Heart left ventricle (tissue), 13 donors: Measurements from ENCODE around the gene AGXT2.

ENCODE experiments used
- CTCF ChIP-seq, 12 donors: fragments of 200-600 bp; sonication (generic) in 4 of 12; IDR thresholded peaks; one replicate each; pipeline versions ENCODE4 v1.5.0 to v1.8.0; 2018 to 2022; ENCODE audit warnings: antibody characterized with exemption in 12 of 12, mild to moderate bottlenecking in 5 of 12
- POLR2A ChIP-seq, 2 donors: fragments of 450-650 bp; IDR thresholded peaks; one replicate each; pipeline ENCODE4 v1.6.1; 2017; ENCODE audit warnings: antibody characterized with exemption in 2 of 2, mild to moderate bottlenecking in 2 of 2, moderate library complexity in 2 of 2
- donor health status: ischemic (EF 13 %, LVEDD 7.1; RV severe dilation, severe dysfunction).
- donor health status: DM: no; HTN: yes; CAD: no.
- donor health status: DM: no; HTN: no; CAD: no.
- donor health status: ischemic (EF 25% LVEDD 6.9; RV normal size, moderate dysfunction).
- donor health status: ischemic (EF 25% LVEDD 5.7; RV mildly dilated, moderate dysfunction).
- donor health status: ischemic (EF 35%, LVEDD 5.7; RV mildly dilated, moderate dysfunction).
- donor health status: nonischemic (EF 11% LVEDD 7.7; RV severe dilation, severe dysfunction).
- donor health status: DM: yes; HTN: yes; CAD: no.
- donor health status: PGD.
- donor health status: ischemic (EF 29% LVEDD 5.4; RV normal size, mild dysfunction).
- donor health status: nonischemic (EF 23%, LVEDD 6.1; RV moderate dilation, normal function).

GRCh38 chr5:34968258-34968657 is 79.5 kb downstream of the AGXT2 start:
- TF ChIP-seq CTCF (IDR thresholded peaks at IDR 0.05) (no peak), POLR2A (IDR thresholded peaks at IDR 0.05) (no peak)
